MCF 10A (cell line): ENCODE measurements around the gene MUC2. TPM values are rescaled to one million over a fixed set of nuclear protein-coding genes. Genes with fewer than 3 reads are reported as not detected.

Experiments used
- BruUV-seq: library from RNA; stranded (reverse); fragments of 400-500 nt; replicated peaks from 2 replicates; lab custom pipeline; 2021; lab: Mats Ljungman, UMichigan
- CTCF ChIA-PET: fragments of 300-600 bp; sonication (Branson Sonifier 250); formaldehyde crosslinking; extraction: SDS; loops from one replicate; lab custom pipeline; 2021; ENCODE audit warnings: antibody characterized with exemption, inconsistent platforms; lab: Yijun Ruan, JAX
- POLR2A ChIA-PET: fragments of 300-600, 350-650 bp; sonication (Branson Sonifier 250); formaldehyde crosslinking; extraction: SDS; loops from one replicate; lab custom pipeline; 2020; ENCODE audit warnings: antibody characterized with exemption, inconsistent platforms; lab: Yijun Ruan, JAX
- DNase-seq: peaks from one replicate; pipeline ENCODE4 v3.0.0-alpha.2; 2018; ENCODE audit not compliant: unreplicated experiment
- H3K27ac Mint-ChIP-seq: one replicate; pipeline ENCODE4 v1.8.0; 2022; ENCODE audit warnings: mild to moderate bottlenecking, low read depth, mixed read lengths; ENCODE audit not compliant: unreplicated experiment
- H3K27me3 Mint-ChIP-seq: one replicate; pipeline ENCODE4 v1.8.0; 2022; ENCODE audit warnings: mixed read lengths; ENCODE audit not compliant: insufficient read depth, unreplicated experiment
- H3K36me3 Mint-ChIP-seq: one replicate; pipeline ENCODE4 v1.8.0; 2022; ENCODE audit warnings: mild to moderate bottlenecking, moderate library complexity, mixed read lengths; ENCODE audit not compliant: insufficient read depth, unreplicated experiment
- H3K4me1 Mint-ChIP-seq: one replicate; pipeline ENCODE4 v1.8.0; 2022; ENCODE audit warnings: mixed read lengths; ENCODE audit not compliant: insufficient read depth, unreplicated experiment
- H3K4me3 Mint-ChIP-seq: one replicate; pipeline ENCODE4 v1.8.0; 2022; ENCODE audit warnings: mild to moderate bottlenecking, moderate library complexity, mixed read lengths; ENCODE audit not compliant: unreplicated experiment
- H3K9me3 Mint-ChIP-seq: one replicate; pipeline ENCODE4 v1.8.0; 2022; ENCODE audit warnings: mixed read lengths; ENCODE audit not compliant: unreplicated experiment
- intact Hi-C: fragments of 100-400 bp; cut with micrococcal nuclease; formaldehyde crosslinking; loops from 2 replicates; pipeline ENCODE4 v1.14.1; 2022
- total RNA-seq: library from RNA; stranded (reverse); gene quantifications from 2 replicates; pipeline ENCODE4 v1.2.3, GENCODE V29; 2022
- TF ChIP-seq, protein P1 (sequence below): fragments of 200-600 bp; IDR thresholded peaks from one replicate; pipeline ENCODE4 v1.8.0; 2022; ENCODE audit warnings: antibody characterized with exemption, mild to moderate bottlenecking; ENCODE audit not compliant: unreplicated experiment

Gene MUC2
- total RNA-seq, 1 experiment from 2014 or later: 0.02 TPM

DNA sequence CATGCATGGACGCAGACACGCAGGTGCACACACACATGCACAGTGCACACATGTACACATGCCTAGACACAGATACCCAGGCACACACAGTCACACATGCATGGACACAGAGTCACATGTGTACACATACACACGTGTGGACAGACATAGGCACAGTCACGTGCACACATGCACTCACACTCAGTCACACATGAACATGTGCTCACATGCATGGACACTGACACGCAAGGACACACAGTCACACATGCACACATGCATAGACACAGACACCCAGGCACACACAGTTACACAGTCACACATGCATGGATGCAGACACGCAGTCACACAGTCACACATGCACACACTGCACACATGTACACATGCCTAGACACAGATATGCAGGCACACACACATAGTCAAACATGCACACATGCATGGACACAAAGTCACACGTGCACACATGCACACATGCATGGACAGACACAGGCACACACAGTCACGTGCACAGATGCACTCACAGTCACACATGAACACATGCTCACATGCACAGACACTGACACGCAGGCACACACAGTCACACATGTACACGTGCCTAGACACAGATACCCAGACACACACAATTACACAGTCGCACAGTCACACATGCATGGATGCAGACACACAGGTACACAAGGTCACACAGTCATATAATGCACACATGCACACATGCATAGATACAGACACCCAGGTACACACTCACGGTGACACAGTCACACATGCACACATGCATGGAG is 16.8 kb downstream of the MUC2 start:
- no peak overlapping the region for H3K4me3 Mint-ChIP-seq
- no peak for DNase-seq
- H3K27ac Mint-ChIP-seq: no peak overlapping the region
- POLR2A ChIA-PET: no interaction called here
- CTCF ChIA-PET: no interaction called here
- peaks cover 8% of the 10 kb centered on the region for H3K9me3 Mint-ChIP-seq
- intact Hi-C loops: no loop called here
- H3K4me1 Mint-ChIP-seq: no peaks in the 10 kb centered on the region
- BruUV-seq: no TSS peak
- TF ChIP-seq, protein P1, sequence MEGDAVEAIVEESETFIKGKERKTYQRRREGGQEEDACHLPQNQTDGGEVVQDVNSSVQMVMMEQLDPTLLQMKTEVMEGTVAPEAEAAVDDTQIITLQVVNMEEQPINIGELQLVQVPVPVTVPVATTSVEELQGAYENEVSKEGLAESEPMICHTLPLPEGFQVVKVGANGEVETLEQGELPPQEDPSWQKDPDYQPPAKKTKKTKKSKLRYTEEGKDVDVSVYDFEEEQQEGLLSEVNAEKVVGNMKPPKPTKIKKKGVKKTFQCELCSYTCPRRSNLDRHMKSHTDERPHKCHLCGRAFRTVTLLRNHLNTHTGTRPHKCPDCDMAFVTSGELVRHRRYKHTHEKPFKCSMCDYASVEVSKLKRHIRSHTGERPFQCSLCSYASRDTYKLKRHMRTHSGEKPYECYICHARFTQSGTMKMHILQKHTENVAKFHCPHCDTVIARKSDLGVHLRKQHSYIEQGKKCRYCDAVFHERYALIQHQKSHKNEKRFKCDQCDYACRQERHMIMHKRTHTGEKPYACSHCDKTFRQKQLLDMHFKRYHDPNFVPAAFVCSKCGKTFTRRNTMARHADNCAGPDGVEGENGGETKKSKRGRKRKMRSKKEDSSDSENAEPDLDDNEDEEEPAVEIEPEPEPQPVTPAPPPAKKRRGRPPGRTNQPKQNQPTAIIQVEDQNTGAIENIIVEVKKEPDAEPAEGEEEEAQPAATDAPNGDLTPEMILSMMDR: no peak
- H3K36me3 Mint-ChIP-seq: no peaks in the 10 kb centered on the region
- H3K27me3 Mint-ChIP-seq: no peaks in the 10 kb centered on the region

DNA sequence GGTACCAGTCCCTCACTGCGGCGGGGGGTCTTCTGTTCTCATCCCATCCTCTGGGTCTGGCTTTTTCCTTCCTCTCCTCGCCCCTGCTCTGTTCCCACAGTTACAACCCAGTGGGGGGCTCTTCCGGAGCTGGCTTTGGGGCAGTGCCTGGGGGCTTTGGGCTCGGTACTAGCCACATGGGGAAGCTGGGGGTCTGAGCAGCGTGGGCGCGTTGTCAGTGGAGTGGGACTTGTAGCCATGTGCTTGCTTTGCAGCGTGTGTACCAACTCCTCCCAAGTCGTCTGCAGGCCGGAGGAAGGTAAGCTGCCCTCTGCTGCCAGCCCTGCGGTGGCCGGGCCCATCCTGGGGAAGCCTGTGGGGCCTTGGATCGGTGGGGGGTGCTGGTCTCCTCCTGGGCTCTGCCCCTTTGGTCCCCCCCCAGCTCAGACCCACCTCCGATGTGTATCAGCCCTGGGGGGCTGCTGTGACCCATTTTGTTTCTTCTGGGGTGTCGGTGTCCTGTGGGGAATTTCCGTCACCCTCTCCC is 17.5 kb downstream of the MUC2 start:
- intact Hi-C loops: no loop called here
- H3K36me3 Mint-ChIP-seq: no peaks in the 10 kb centered on the region
- BruUV-seq: no TSS peak
- H3K27ac Mint-ChIP-seq: no peak overlapping the region
- CTCF ChIA-PET: no interaction called here
- no peaks in the 10 kb centered on the region for H3K4me1 Mint-ChIP-seq
- H3K27me3 Mint-ChIP-seq: no peaks in the 10 kb centered on the region
- POLR2A ChIA-PET: no interaction called here
- H3K4me3 Mint-ChIP-seq: no peak overlapping the region
- no peak for DNase-seq
- peaks cover 8% of the 10 kb centered on the region for H3K9me3 Mint-ChIP-seq
- TF ChIP-seq, protein P1: no peak

DNA sequence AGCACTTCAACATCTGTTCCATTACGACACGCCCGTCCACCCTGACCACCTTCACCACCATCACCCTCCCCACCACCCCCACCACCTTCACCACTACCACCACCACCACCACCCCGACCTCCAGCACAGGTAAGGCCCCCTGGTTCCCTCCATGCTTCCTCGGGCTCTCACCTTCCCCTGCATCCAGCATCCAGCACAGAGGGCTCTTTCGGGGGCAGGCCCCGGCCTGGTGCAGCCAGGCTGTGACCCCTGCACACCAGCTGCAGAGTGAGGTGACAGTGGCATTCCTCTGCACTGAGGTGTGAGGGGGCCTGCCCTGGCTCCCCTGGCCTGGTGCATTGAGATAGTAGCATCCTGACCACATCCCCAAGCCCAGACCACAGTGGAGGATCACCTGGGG is 18.2 kb downstream of the MUC2 start:
- Mint-ChIP-seq H3K27me3 (no peaks in the 10 kb centered on the region), H3K36me3 (no peaks in the 10 kb centered on the region), H3K4me1 (no peaks in the 10 kb centered on the region), H3K9me3 (peaks cover 8% of the 10 kb centered on the region), H3K27ac (no peak overlapping the region), H3K4me3 (no peak overlapping the region)
- TF ChIP-seq, protein P1: no peak
- intact Hi-C loops: no loop called here
- POLR2A ChIA-PET: no interaction called here
- no TSS peak for BruUV-seq
- CTCF ChIA-PET: no interaction called here
- no peak for DNase-seq

DNA sequence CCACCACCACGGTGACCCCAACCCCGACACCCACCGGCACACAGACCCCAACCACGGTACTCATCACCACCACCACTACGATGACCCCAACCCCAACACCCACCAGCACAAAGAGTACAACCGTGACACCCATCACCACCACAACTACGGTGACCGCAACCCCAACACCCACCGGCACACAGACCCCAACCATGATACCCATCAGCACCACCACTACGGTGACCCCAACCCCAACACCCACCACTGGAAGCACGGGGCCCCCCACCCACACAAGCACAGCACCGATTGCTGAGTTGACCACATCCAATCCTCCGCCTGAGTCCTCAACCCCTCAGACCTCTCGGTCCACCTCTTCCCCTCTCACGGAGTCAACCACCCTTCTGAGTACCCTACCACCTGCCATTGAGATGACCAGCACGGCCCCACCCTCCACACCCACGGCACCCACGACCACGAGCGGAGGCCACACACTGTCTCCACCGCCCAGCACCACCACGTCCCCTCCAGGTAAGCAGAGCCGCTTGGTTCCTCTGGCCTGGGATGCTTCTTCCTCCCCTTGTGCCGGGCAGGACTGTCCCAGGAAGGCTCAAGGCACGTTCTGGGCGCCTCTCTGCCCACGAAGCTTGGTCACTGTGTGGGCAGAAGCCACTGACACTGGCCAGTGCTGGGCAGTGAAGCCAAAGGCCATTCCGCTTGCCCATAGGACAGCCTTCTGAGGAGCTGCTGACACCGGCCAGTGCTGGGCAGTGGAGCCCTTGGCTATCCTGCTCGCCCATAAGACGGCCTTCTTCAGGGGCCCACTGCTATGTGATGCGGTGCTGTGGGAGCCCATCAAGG is 25.1 kb downstream of the MUC2 start:
- POLR2A ChIA-PET: no interaction called here
- Mint-ChIP-seq H3K9me3 (peaks cover 6% of the 10 kb centered on the region), H3K4me1 (no peaks in the 10 kb centered on the region), H3K4me3 (no peak overlapping the region), H3K27me3 (no peaks in the 10 kb centered on the region), H3K36me3 (no peaks in the 10 kb centered on the region), H3K27ac (no peak overlapping the region)
- CTCF ChIA-PET: no interaction called here
- intact Hi-C loops: no loop called here
- no peak for DNase-seq
- TF ChIP-seq, protein P1: no peak
- BruUV-seq: no TSS peak
